GM23248 (cell line): ENCODE results near the gene PAPLN.

Experiments
- EZH2 ChIP-seq: fragments of 200-600 bp; sonication (generic); IDR thresholded peaks from 2 replicates; pipeline ENCODE4 v1.6.1; 2018; ENCODE audit warnings: antibody characterized with exemption, mild to moderate bottlenecking; ENCODE audit not compliant: insufficient read depth, poor library complexity, severe bottlenecking
- EZH2phosphoT487 ChIP-seq: fragments of 200-600 bp; sonication (generic); IDR thresholded peaks from 2 replicates; pipeline ENCODE4 v1.6.1; 2018; ENCODE audit warnings: antibody characterized with exemption, moderate library complexity, mild to moderate bottlenecking, low read depth; ENCODE audit not compliant: insufficient read depth

DNA sequence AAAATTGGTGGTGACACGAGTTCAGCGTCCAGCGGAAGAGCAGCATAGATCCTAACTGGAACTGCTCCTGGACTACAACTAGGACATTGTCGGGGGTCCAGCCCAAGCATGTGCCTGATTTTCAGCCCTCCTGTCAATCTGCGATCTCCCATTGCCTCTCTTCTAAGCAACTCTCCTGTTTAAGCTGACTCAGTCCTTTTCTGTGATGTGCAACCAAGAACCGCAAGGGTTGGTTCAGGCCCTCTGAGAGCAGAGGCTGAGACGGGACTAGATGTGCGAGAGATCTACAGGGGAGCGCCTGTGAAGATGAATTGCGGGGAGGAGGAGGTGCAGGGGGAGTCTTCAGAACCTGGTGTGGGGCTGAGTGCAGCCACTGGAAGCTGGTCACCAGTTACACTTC lies 3.7 kb upstream of the PAPLN start:
- TF ChIP-seq EZH2, result no peak
- TF ChIP-seq EZH2phosphoT487, result no peak
